Effector CD8-positive, alpha-beta T cell (primary cell): ENCODE data around the gene PARP2.
"Not testable (repeated sequence)": the region's sequence is repeated elsewhere in the genome, so short reads cannot be mapped to it uniquely, and the experiment has no call there.

Experiments
- DNase-seq: peaks from one replicate; lab custom pipeline; 2025; lab: John Stamatoyannopoulos, UW

PARP2 gene

GRCh38 chr14:20346713-20347112 lies 3.3 kb downstream of the PARP2 start:
- DNase-seq, result no peak

GRCh38 chr14:20347747-20348146 lies 4.3 kb downstream of the PARP2 start:
- DNase-seq, result no peak

- no peak for DNase-seq
Measured at GRCh38 chr14:20350282-20350681, 6.8 kb downstream of the PARP2 start.

- DNase-seq, result no peak
Measured at GRCh38 chr14:20350860-20351259, 7.4 kb downstream of the PARP2 start.

GRCh38 chr14:20356422-20356821 lies 13.0 kb downstream of the PARP2 start:
- DNase-seq, result no peak

- DNase-seq, result not testable (repeated sequence)
Measured at GRCh38 chr14:20358474-20358873, 15.0 kb downstream of the PARP2 start.

- no peak for DNase-seq
Measured at GRCh38 chr14:20365928-20366327, 22.5 kb downstream of the PARP2 start.

GRCh38 chr14:20372796-20373195 lies 29.4 kb downstream of the PARP2 start:
- DNase-seq, result no peak

- DNase-seq, result no peak
Measured at GRCh38 chr14:20375471-20375870, 32.0 kb downstream of the PARP2 start.

GRCh38 chr14:20376071-20376588 lies 32.7 kb downstream of the PARP2 start:
- DNase-seq, result no peak

GRCh38 chr14:20377171-20377570 lies 33.7 kb downstream of the PARP2 start:
- no peak for DNase-seq

GRCh38 chr14:20379743-20380142 lies 36.3 kb downstream of the PARP2 start:
- no peak for DNase-seq

- DNase-seq, result no peak
Measured at GRCh38 chr14:20380681-20381080, 37.2 kb downstream of the PARP2 start.

GRCh38 chr14:20381341-20381740 lies 37.9 kb downstream of the PARP2 start:
- no peak for DNase-seq

- no peak for DNase-seq
Measured at GRCh38 chr14:20382526-20382925, 39.1 kb downstream of the PARP2 start.

GRCh38 chr14:20383032-20383431 lies 39.6 kb downstream of the PARP2 start:
- DNase-seq, result no peak

- DNase-seq, result no peak
Measured at GRCh38 chr14:20383636-20384035, 40.2 kb downstream of the PARP2 start.

- DNase-seq, result no peak
Measured at GRCh38 chr14:20384321-20384720, 40.9 kb downstream of the PARP2 start.

- no peak for DNase-seq
Measured at GRCh38 chr14:20384886-20385285, 41.5 kb downstream of the PARP2 start.

- no peak for DNase-seq
Measured at GRCh38 chr14:20386276-20386855, 42.9 kb downstream of the PARP2 start.

GRCh38 chr14:20387576-20387975 lies 44.1 kb downstream of the PARP2 start:
- DNase-seq, result no peak

- no peak for DNase-seq
Measured at GRCh38 chr14:20388159-20388558, 44.7 kb downstream of the PARP2 start.

GRCh38 chr14:20391505-20391904 lies 48.1 kb downstream of the PARP2 start:
- DNase-seq, result no peak

- DNase-seq, result no peak
Measured at GRCh38 chr14:20397511-20397910, 54.1 kb downstream of the PARP2 start.
